Common myeloid progenitor, CD34-positive (primary cell): ENCODE measurements around the gene C12orf75.
"Not testable (repeated sequence)": the region's sequence is repeated elsewhere in the genome, so short reads cannot be mapped to it uniquely, and the experiment has no call there.

Experiments used
- CTCF ChIA-PET: fragments of 350-600 bp; sonication (Branson Sonifier 250); formaldehyde crosslinking; loops from one replicate; lab custom pipeline; 2021; ENCODE audit warnings: antibody characterized with exemption; lab: Charles Lee
- POLR2A ChIA-PET: fragments of 350-600 bp; sonication (Branson Sonifier 250); formaldehyde crosslinking; loops from one replicate; lab custom pipeline; 2021; ENCODE audit warnings: antibody characterized with exemption; lab: Charles Lee
- DNase-seq, 3 donors: peaks; one replicate each; pipeline versions ENCODE4 v3.0.0 to v3.0.0-alpha.2; 2013
- H3K27ac ChIP-seq, 2 experiments: 1 replicate in 1 of 2; 2 replicates in 1 of 2; pipeline ENCODE4 v1.7.0; 2013; ENCODE audit warnings: inconsistent platforms in 2 of 2, low read length in 2 of 2, mild to moderate bottlenecking in 2 of 2, low read depth in 1 of 2, moderate library complexity in 1 of 2; ENCODE audit not compliant: severe bottlenecking in 2 of 2, insufficient read depth in 1 of 2, poor library complexity in 1 of 2
- H3K27me3 ChIP-seq, 5 experiments: replicated peaks in 2 of 5; 1 replicate in 3 of 5; 2 replicates in 2 of 5; pipeline versions ENCODE4 v1.6.1 to v1.7.0; 2013; ENCODE audit warnings: low read length in 4 of 5, mild to moderate bottlenecking in 2 of 5, moderate library complexity in 2 of 5, inconsistent platforms in 1 of 5; ENCODE audit not compliant: insufficient read depth in 5 of 5, control insufficient read depth in 4 of 5
- H3K36me3 ChIP-seq, 4 experiments: 1 replicate in 2 of 4; 2 replicates in 2 of 4; pipeline versions ENCODE4 v1.6.1 to v1.7.0; 2013; ENCODE audit warnings: low read length in 3 of 4, control low read depth in 1 of 4, mild to moderate bottlenecking in 1 of 4; ENCODE audit not compliant: control insufficient read depth in 4 of 4, insufficient read depth in 4 of 4
- H3K4me1 ChIP-seq, 4 experiments: 1 replicate in 3 of 4; 2 replicates in 1 of 4; pipeline versions ENCODE4 v1.6.1 to v1.7.1; 2013; ENCODE audit warnings: low read length in 3 of 4, mild to moderate bottlenecking in 3 of 4, control low read depth in 1 of 4, inconsistent platforms in 1 of 4, moderate library complexity in 1 of 4; ENCODE audit not compliant: control insufficient read depth in 4 of 4, insufficient read depth in 4 of 4; ENCODE audit errors: control extremely low read depth in 1 of 4
- H3K4me3 ChIP-seq, 7 experiments: 1 replicate in 4 of 7; 2 replicates in 3 of 7; pipeline versions ENCODE4 v1.5.1 to v1.7.0; 2013; ENCODE audit warnings: mild to moderate bottlenecking in 7 of 7, low read length in 6 of 7, moderate library complexity in 6 of 7, inconsistent platforms in 2 of 7, low read depth in 2 of 7, control low read depth in 1 of 7; ENCODE audit not compliant: insufficient read depth in 4 of 7, control insufficient read depth in 1 of 7; ENCODE audit errors: extremely low read depth in 1 of 7
- H3K9me3 ChIP-seq, 5 experiments: 1 replicate in 4 of 5; 2 replicates in 1 of 5; pipeline versions ENCODE4 v1.6.1 to v1.7.1; 2013; ENCODE audit warnings: low read length in 4 of 5, mild to moderate bottlenecking in 2 of 5, inconsistent platforms in 1 of 5, low read depth in 1 of 5, moderate library complexity in 1 of 5; ENCODE audit not compliant: control insufficient read depth in 4 of 5, insufficient read depth in 2 of 5; ENCODE audit errors: control extremely low read depth in 1 of 5
- WGBS: methylation state at CpG from one replicate; pipeline ENCODE4 v1.1.5; 2013; ENCODE audit not compliant: insufficient coverage; 5-methylcytosine and 5-hydroxymethylcytosine counted together

The C12orf75 gene

DNA sequence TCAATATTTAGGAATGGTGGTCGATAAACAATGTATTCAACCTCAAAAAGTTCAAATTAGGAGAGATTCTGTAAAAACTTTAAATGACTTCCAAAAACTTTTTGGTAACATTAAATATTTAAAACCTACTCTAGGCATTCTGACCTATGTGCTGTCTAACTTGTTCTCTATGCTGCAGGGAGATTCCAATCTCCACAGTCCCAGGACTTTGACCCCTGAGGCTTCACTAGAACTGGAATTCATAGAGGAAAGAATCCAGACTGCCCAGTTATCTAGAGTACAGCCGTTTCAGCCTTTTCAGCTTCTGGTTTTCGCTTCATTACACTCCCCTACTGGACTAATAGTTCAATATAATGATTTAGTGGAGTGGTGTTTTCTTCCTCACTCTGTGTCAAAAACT, 21.1 kb upstream of the C12orf75 start:
- DNase-seq, H3K36me3 ChIP-seq, H3K4me3 ChIP-seq, H3K9me3 ChIP-seq, H3K27ac ChIP-seq, POLR2A ChIA-PET, H3K4me1 ChIP-seq, CTCF ChIA-PET, H3K27me3 ChIP-seq: not testable (repeated sequence)
- no CpG with 5 or more reads among the region's 3 CpGs for WGBS

DNA sequence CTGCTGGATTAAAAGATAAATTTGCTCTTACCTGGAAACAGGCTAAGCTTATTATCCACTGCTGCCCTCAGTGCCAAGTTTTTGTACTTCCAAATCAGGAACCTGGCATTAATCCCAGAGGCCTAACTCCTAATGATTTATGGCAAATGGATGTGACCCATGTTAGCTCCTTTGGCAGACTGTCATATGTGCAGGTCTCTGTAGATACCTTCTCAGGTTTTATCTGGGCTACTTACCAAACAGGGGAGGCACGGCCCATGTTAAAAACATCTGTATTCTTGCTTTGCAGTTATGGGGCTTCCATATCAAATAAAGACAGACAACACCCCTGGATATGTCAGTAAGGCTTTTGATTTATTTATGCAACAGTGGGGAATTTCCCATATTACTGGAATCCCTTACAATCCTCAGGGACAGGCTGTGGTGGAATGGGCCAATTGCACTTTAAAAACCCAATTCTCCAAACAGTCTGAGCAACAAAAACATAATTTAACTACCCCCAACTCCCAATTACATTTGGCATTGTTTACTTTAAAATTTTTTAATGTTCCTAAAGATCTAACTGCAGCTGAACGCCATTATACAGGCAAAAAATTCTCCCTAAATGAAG, 19.9 kb upstream of the C12orf75 start:
- H3K9me3 ChIP-seq = peaks cover 0 to 13% (median 7%) of the 10 kb centered on the region in 5 experiments
- CTCF ChIA-PET, H3K27ac ChIP-seq, POLR2A ChIA-PET, H3K36me3 ChIP-seq, H3K4me3 ChIP-seq, H3K27me3 ChIP-seq, H3K4me1 ChIP-seq, DNase-seq: not testable (repeated sequence)
- no CpG with 5 or more reads among the region's 2 CpGs for WGBS

DNA sequence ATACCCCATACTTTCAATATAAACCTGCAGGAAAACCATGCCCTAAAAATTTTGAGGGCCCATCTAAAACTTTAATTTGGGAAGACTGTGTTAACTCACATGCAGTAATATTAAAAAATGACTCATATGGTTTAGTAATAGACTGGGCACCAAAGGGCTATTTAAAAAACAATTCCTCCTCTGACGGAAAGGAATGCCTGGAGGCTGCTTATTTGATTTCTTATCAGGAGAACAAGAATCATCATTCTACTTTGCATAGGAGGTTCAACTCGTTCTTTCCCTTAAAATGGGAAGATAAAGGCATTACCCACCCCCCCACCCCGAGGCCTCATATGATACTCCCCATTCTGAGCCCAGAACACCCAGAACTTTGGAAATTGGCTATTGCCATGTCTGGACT, 18.6 kb upstream of the C12orf75 start:
- DNase-seq, POLR2A ChIA-PET, H3K4me3 ChIP-seq, H3K36me3 ChIP-seq, H3K27me3 ChIP-seq, H3K4me1 ChIP-seq, H3K27ac ChIP-seq: not testable (repeated sequence)
- CTCF ChIA-PET = interaction anchor here (0.6 kb wide), 1 partner anchor 22 kb away, joined by 3 read pairs; no protein-coding TSS in a partner anchor
- WGBS = 100% methylated on average over 1 of the region's 3 CpGs
- peaks cover 0 to 13% (median 7%) of the 10 kb centered on the region in 5 experiments for H3K9me3 ChIP-seq

DNA sequence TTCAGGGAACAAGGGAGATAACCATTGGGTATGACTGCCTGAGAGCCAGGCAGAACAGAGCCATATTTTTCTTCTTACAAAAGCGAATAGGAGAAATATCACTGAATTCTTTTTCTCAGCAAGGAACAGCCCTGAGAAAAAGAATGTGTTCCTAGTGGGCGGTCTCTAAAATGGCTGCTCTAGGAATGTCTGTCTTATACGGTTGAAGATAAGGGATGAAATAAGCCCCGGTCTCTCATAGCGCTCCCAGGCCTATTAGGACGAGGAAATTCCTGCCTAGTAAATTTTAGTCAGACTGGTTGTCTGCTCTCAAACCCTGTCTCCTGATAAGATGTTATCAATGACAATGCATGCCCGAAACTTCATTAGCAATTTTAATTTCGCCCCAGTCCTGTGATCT, 16.7 kb upstream of the C12orf75 start:
- POLR2A ChIA-PET, H3K4me1 ChIP-seq: not testable (repeated sequence)

DNA sequence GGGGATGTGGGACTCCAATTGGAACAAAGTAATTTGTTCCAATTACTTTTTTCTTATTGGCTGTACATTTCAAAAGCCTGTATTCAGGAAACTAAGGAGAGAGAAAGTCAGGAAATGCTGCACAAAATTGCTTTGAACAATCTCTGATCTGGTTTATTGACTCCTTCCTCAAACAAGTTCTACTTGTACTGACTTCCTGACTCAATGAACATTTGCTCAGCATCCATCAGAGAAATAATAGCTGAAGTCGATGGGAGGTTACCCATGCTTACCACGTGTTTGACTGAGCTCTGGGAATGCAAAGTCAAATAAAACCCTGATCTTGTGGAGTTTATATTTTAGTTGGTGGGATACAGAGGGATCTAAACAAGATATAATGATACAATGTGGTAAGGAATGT, 15.4 kb upstream of the C12orf75 start:
- Histone ChIP-seq H3K9me3 (peaks cover 0 to 13% (median 7%) of the 10 kb centered on the region in 5 experiments), H3K4me3 (no peak overlapping the region), H3K27me3 (no peaks in the 10 kb centered on the region), H3K4me1 (no peaks in the 10 kb centered on the region), H3K27ac (no peak overlapping the region), H3K36me3 (no peaks in the 10 kb centered on the region)
- no peak for DNase-seq
- WGBS = 100% methylated on average over 1 of the region's 2 CpGs
- CTCF ChIA-PET = interaction anchor here (1.0 to 1.3 kb wide), 2 partner anchors 14 to 22 kb away, joined by 3 read pairs; no protein-coding TSS in a partner anchor
- POLR2A ChIA-PET = no interaction called here

More for the DNA sequence above, 16.7 kb upstream of the C12orf75 start:
- H3K27ac ChIP-seq, CTCF ChIA-PET, DNase-seq, H3K36me3 ChIP-seq, H3K4me3 ChIP-seq, H3K27me3 ChIP-seq: not testable (repeated sequence)
- 100% methylated on average over 6 of the region's 8 CpGs for WGBS
- H3K9me3 ChIP-seq = peaks cover 0 to 13% (median 7%) of the 10 kb centered on the region in 5 experiments

DNA sequence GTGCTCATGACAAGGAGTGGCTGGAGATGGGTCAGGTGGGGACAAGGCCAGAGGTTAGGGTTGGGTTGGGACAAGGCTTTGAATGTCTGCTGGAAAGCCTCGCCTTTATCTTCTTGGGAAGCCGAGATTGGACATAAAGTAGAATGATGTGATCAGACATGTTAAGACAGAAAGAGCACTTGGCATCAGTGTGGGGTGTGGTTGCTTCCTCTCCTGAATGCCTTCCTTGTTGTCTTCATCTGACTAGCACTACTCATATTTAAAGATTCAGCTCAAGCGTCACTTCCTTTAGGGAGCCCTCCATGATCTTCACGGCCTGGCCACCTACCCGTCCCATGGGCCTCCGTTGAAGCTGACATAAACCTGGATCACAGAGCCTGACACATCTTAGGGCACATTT, 14.8 kb upstream of the C12orf75 start:
- no peak overlapping the region for H3K4me3 ChIP-seq
- CTCF ChIA-PET = interaction anchor here (0.6 to 1.3 kb wide), 2 partner anchors 14 to 1684 kb away, joined by 3 read pairs; no protein-coding TSS in a partner anchor
- no peak for DNase-seq
- no peaks in the 10 kb centered on the region for H3K27me3 ChIP-seq
- H3K27ac ChIP-seq = no peak overlapping the region
- H3K4me1 ChIP-seq = no peaks in the 10 kb centered on the region
- H3K36me3 ChIP-seq = no peaks in the 10 kb centered on the region
- 96% methylated on average over 5 of the region's 6 CpGs for WGBS
- POLR2A ChIA-PET = no interaction called here
- peaks cover 0 to 13% (median 7%) of the 10 kb centered on the region in 5 experiments for H3K9me3 ChIP-seq

DNA sequence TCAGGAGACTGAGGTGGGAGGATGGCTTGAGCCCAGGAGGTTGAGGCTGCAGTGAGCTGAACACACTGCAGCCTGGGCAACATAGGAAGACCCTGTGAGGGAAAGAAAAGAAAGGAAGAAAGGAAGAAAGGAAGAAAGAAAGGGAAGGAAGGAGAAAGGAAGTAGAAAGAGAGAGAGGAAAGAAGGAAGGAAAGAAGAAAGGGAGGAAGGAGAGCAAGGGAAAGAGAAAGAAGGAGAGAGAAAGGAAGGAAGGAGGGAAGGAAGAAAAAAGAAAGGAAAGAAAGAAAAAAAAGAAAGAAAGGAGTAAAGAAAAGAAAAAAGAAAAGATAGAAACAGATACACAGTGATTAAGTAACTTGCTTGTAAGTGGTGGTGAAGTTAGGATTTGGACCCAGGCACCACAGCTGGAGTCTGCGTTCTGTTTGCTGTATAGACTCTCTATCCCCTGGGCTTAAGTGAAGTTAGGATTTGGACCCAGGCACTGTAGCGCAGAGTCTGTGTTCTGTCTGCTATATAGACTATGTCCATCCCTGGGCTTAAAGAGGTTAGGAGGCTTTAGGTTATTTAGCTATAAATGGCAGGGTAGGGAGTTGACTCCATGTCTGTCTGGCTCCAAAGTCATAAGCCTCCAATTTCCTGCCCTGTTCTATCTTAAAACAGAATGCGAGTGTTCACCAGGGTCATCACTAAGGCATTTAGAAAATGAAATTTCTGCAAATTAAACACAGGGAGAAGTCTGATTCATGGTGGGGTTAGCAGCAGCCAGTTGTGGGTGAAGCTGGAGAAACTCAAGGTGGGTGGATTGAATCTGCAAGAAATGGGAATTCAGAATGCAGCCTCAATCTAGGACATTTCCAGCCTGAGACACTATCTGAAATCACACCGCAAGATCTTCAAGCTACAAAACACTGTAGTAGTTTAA, 13.3 kb upstream of the C12orf75 start:
- H3K4me3 ChIP-seq = no peak overlapping the region
- H3K27ac ChIP-seq = no peak overlapping the region
- no peaks in the 10 kb centered on the region for H3K36me3 ChIP-seq
- H3K27me3 ChIP-seq = no peaks in the 10 kb centered on the region
- H3K4me1 ChIP-seq = no peaks in the 10 kb centered on the region
- POLR2A ChIA-PET = no interaction called here
- CTCF ChIA-PET = interaction anchor here (0.6 kb wide), 1 partner anchor 765 kb away, joined by 3 read pairs; no protein-coding TSS in a partner anchor
- peaks cover 0 to 13% (median 7%) of the 10 kb centered on the region in 5 experiments for H3K9me3 ChIP-seq
- no peak for DNase-seq
- whole genome bisulfite sequencing = no CpG with 5 or more reads among the region's 4 CpGs
